Right ventricle myocardium inferior (tissue), 1 donor: ENCODE measurements around the gene YIPF3. TPM values are rescaled to one million over a fixed set of nuclear protein-coding genes. Genes with fewer than 3 reads are reported as not detected.
A peak's percentile ranks its signal among the peaks of the same experiment; 100 is the strongest.

ENCODE experiments used
- ATAC-seq: fragments of 200-7000 bp; cut with Tn5 transposase; one replicate; pipeline ENCODE4 v1.9.1; 2020; ENCODE audit warnings: mild to moderate bottlenecking, moderate library complexity
- DNase-seq: peaks from one replicate; pipeline ENCODE4 v3.0.0; 2021; ENCODE audit errors: missing footprints
- intact Hi-C: fragments of 100-400 bp; cut with DNase I; formaldehyde crosslinking; loops from one replicate; pipeline ENCODE4 v1.11.0; 2022
- total RNA-seq: library from RNA; stranded (reverse); fragmentation: NEBNext Ultra II Directional; extraction: Animal tissue kit (Norgen Biotek cat#: 25700); gene quantifications from one replicate; pipeline ENCODE4 v1.2.1, GENCODE V29; 2021
- donor health status: DM: no; HTN: yes; CAD: no; lungs with severe emphysema.

The YIPF3 gene
- total RNA-seq, 1 donor from 2014 or later = 72.2 TPM

DNA sequence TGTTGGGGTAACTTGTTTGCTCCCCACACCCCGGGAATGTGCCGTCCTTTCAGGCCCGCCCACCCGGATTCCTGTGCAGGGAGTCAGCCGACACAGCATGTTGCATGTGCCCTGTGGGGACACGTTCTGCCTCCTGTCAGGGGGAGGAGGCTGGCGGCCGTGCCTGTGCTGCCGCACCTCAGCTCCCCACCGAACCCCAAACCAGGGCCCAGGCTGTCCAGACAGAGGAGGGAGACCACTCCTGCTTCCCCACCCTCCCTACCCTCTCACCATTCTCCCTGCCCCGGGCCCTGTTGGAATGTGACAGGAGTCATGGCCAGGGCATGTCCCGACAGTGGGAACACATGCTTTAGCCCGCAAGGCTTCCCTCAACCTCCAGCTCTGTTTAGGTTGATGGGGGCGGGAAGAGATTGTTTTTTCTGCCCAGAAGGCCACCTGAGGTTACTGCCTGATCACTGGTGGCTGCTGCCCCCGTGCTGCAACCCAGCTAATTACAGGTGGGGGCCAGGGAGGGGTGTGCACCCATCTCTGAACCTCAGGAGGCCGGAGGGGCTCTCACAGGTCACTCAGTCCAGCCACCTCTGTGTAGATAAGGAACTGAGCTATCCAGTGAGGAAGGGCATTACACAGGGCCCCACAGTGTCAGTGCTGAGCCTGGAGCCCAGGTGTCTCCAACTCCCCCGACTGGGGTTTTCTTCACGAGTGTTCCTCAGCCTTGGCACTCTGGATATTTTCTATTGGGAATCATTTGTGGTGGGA, 20.2 kb downstream of the YIPF3 start:
- DNase-seq (no peak), ATAC-seq (no peak)
- intact Hi-C loops = loop anchor here (2.0 kb wide), 1 partner anchor 42 kb away; the partner anchor contains the start of gene DLK2

GRCh38 chr6:43495409-43495941, 21.3 kb downstream of the YIPF3 start:
- intact Hi-C loops = loop anchor here (2.0 kb wide), 1 partner anchor 25 kb away; no protein-coding TSS in a partner anchor
- no peak for ATAC-seq
- no peak for DNase-seq

GRCh38 chr6:43494766-43495165, 22.0 kb downstream of the YIPF3 start:
- ATAC-seq (no peak), DNase-seq (no peak)
- intact Hi-C loops = loop anchor here (2.0 kb wide), 1 partner anchor 24 kb away; no protein-coding TSS in a partner anchor

DNA sequence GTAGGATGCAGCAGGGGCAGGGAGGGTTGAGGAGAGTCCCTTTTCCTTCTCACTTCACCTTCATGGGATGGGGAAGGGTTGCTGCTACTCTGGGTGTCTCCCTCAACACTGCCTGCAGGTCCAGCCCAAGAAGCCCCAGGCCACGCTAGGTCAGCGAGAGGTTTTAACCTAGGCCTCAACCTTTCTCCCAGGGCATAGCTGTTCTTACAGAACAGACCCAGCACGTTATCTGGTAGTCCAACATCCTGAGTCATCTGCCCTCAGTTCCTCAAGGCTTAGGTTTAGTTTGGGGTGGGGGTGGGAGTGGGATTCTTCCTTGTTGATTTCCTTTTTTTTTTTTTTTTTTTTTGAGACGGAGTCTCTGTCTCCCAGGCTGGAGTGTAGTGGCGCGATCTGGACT, 22.4 kb downstream of the YIPF3 start:
- intact Hi-C loops = loop anchor here (2.0 kb wide), 1 partner anchor 24 kb away; no protein-coding TSS in a partner anchor
- ATAC-seq = no peak

GRCh38 chr6:43493833-43494232, 22.9 kb downstream of the YIPF3 start:
- DNase-seq (no peak), ATAC-seq (no peak)
- intact Hi-C loops = loop anchor here (2.0 kb wide), 1 partner anchor 23 kb away; no protein-coding TSS in a partner anchor

More for the DNA sequence above, 22.4 kb downstream of the YIPF3 start:
- DNase-seq = no peak

DNA sequence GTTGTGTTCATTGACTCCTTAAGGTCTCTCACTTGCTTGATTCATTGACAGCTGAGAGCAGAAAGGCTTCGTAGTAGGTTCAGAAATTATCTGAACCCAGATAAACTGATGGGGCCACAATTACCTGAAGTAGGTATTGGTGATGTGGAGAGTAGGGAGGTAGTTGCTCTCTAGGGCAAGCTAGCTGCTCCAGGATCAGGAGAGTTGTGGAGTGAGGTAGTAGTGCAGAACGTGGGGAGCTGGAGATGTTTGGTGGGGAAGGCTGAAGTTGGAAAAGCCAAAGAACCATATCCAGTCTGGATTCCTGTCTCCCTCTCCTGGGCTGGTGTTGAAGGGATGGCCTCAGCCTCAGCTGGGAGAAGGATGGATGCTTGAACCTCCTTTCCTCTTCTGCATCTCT, 23.5 kb downstream of the YIPF3 start:
- intact Hi-C loops = no loop called here
- DNase-seq (no peak), ATAC-seq (no peak)

GRCh38 chr6:43492673-43493072, 24.1 kb downstream of the YIPF3 start:
- peak; percentile 18 for ATAC-seq
- intact Hi-C loops = no loop called here

DNA sequence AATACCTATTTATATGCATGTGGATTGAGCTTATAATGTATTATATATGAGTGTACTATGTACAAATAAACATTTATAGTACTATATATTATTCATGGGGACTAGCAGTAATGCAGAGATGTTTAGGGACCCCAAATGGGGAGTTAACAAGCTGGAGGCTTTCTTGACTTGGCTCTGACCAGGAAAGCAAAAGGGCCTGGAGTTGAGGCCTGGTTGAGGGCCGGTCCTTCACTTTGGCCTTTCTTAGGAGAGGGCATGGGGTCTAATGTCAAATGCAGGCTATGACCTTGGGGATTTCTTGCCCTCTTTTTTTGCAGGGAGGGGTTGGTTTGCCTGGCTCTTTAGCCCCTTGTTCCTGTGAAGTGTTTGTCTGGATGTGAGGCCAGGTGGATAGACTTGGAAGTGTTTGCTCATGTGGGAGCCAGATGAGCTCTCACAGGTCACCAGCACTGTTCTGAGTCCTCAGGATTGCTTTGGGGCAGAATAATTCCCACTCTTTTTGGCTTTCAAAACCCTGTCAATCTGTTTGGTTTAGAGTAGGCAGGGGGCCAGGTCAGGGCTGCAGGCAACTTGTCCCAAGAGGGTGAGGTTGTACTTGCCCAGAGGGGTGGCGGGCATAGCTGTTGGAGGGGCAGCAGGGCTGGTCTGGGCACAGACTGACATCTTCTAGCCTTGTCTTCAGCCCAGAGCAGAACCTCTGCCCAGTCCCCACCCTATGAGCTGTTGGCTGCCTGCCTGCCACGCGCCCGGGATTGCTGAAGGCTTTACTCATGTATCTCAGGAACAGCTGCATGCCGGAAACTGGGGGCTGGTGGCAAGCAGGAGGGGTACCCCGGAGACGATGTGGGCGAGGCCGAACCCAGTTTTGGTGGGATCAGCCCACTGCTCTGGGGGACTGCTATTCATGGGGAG, 24.7 kb downstream of the YIPF3 start:
- ATAC-seq (peak; percentile 81), DNase-seq (peak; percentile 89)
- intact Hi-C loops = no loop called here

More at GRCh38 chr6:43492673-43493072, 24.1 kb downstream of the YIPF3 start:
- no peak for DNase-seq

DNA sequence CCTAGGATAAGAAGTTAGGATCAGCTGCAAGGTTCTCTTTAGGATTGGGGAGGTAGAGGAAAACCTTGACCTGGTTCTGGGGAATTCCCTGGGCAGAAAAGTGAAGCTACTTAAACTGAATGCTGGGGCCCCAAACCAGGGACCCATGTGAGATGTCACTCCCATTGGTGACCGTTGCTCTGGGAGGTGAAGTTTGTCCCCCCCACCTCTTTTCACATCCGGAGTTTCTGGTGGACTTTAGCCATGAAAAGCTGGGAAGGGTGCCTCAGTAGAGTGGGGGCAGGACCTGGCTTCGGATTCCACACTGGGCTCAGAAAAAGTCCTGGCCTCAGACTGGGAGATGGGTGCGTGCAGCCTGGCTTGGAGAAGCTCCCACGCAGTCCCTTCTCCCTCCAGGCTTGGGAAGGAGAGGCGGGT, 26.2 kb downstream of the YIPF3 start:
- intact Hi-C loops = no loop called here
- DNase-seq (no peak), ATAC-seq (no peak)

GRCh38 chr6:43489277-43490072, 27.3 kb downstream of the YIPF3 start:
- no peak for DNase-seq
- ATAC-seq = peak; percentile 22
- intact Hi-C loops = no loop called here

DNA sequence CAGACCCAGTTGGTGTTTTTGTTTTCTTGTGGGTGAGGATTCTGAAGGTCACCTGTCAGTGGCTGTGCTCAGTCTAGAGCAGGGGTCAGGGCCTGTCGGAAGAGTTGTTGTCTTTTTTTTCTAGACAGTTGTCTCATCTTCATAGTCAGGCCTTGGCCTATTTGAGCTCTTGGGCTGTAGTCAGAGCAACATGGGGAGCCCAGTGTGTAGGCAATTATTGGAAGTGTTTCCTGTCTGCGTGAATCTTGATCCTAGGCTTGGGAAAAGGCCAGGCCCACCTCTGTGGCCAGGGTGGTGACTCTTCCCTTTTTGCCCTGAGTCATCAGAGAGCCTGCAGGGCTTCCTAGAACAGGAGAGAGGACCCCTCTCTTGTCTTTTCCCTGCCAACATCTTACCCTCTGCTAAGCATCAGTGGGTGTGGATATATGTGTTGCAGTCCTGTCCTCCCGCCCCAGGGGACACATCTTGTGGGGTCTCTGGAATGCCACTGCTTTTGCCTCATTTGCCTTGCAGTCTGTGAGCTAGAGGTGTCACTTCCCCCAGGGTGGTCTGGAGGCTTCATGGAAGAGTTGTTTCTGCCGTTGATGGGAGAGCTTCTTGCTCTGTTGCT, 28.0 kb downstream of the YIPF3 start:
- intact Hi-C loops = no loop called here
- ATAC-seq (no peak), DNase-seq (no peak)

DNA sequence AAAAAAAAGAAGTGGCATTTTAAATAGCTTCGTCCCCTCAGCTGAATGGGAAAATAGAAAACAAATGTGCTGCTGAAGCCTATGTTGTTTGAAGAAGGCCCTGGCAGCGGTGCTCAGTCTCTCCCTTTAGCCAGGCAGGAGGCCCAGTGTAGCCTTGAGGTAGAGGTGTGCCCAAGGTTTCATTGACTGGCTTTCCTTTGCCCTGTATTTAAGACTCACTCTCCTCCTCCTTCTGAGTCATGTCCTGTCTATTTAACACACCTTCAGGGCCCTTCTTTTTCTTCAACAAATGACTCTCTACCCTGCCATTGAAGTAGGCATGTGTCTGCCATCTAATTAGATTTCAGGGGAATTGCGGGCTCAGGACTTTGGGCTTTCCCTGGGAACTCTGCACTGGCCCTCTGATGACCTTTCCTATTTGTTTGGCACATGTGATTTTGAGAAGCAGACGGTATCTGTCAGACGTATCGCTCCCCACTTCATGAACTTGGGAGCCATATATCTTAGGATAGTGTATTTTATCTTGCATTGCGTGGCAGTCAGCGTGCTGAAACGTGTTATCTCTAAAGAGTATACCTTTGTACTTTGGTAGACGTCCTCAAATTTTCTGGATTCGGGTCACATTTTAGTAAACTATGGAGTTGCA, 35.0 kb downstream of the YIPF3 start:
- intact Hi-C loops = no loop called here
- DNase-seq = no peak
- no peak for ATAC-seq

DNA sequence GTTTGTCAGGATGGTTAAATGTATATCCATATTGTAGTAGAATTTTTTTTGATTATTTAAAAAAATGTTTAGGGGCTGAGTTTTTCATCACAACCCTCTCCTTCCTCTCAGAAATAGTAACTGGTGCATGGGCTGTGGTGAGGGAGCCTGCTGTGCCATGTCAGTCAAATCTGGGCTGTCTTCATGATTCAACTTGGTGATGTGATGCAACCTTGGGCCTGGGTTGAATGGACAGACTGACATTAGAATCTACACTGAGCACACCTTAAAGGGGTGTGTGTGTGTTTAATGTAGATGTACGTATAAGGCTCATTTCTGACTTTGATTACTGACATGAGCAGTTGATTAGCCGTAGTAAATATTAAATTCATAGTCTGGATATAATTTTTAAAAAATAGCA, 35.7 kb downstream of the YIPF3 start:
- DNase-seq (no peak), ATAC-seq (no peak)
- intact Hi-C loops = no loop called here

GRCh38 chr6:43478008-43478372, 38.7 kb downstream of the YIPF3 start:
- intact Hi-C loops = no loop called here
- no peak for DNase-seq
- ATAC-seq = no peak

- ATAC-seq (peak; percentile 100), DNase-seq (peak; percentile 97)
- intact Hi-C loops = no loop called here
Observed at GRCh38 chr6:43477235-43478007, 39.3 kb downstream of the YIPF3 start, which contains the start of gene TJAP1. TSS of gene TJAP1 (plus strand) at chr6:43477570. CDS start at chr6:43499002, 21,432 bp downstream.

DNA sequence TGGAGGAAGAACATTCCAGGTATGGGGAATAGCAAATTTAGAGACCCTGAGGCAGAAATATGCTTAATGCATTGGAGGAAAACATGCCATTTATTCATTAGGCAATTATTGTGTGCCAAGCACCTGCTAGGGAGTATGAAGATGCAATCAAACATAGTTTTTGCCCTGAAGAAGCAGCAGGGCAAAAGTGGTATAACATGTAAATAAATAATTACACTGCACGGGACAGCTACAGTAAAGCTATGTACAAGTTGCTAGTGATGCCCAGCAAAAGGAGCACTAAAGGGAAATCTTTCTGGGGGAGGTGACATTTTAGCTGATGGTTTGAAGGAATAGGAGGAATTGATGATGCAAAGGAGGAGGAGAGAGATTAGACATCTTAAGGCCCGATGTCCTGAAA, 40.0 kb downstream of the YIPF3 start:
- DNase-seq (no peak), ATAC-seq (no peak)
- intact Hi-C loops = no loop called here

DNA sequence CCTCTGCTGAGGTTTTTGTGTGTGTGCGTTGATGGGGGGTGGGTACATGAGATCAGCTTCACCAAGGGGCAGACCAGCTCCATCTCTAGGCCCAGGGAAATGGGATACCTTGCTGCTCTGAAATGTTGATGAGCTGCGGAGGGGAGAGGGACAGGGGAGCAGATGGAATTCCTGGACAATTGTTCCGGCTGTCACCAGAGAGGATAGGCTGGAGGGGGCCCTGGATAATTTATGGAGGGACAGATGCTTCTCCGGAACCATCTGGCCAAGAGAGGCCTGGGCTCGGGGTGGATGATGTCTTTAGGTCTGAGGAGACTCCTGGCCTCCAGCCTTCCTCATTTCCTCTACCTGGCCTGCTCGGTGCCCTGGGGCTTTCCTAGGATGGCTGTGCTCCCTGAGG, 41.2 kb downstream of the YIPF3 start:
- ATAC-seq (no peak), DNase-seq (no peak)
- intact Hi-C loops = no loop called here
